Cardiac septum (tissue), 1 donor: ENCODE results near the gene EIPR1. TPM values are rescaled to one million over a fixed set of nuclear protein-coding genes. Genes with fewer than 3 reads are reported as not detected.
"Not testable (repeated sequence)": the region's sequence is repeated elsewhere in the genome, so short reads cannot be mapped to it uniquely, and the experiment has no call there.

ENCODE experiments used
- DNase-seq: peaks from one replicate; pipeline ENCODE4 v3.0.0-alpha.2; 2020; ENCODE audit warnings: low spot score
- intact Hi-C: fragments of 100-400 bp; cut with DNase I; formaldehyde crosslinking; loops from one replicate; pipeline ENCODE4 v1.14.0; 2022
- total RNA-seq: library from RNA; stranded (reverse); fragmentation: NEBNext Ultra II Directional; extraction: Animal tissue kit (Norgen Biotek cat#: 25700); gene quantifications from one replicate; pipeline ENCODE4 v1.2.1, GENCODE V29; 2021
- donor health status: DM: no; HTN: no; CAD: no.

The EIPR1 gene
- total RNA-seq, 1 donor from 2014 or later: 10.5 TPM

- intact Hi-C loops: no loop called here
- peak; percentile 56 for DNase-seq
Observed at GRCh38 chr2:3211256-3212060, 166.2 kb downstream of the EIPR1 start.

GRCh38 chr2:3210257-3210656 lies 167.4 kb downstream of the EIPR1 start:
- intact Hi-C loops: no loop called here
- peak; percentile 66 for DNase-seq

GRCh38 chr2:3209258-3209657 lies 168.4 kb downstream of the EIPR1 start:
- intact Hi-C loops: no loop called here
- peak; percentile 38 for DNase-seq

- intact Hi-C loops: no loop called here
- no peak for DNase-seq
Observed at GRCh38 chr2:3208591-3208990, 169.0 kb downstream of the EIPR1 start.

GRCh38 chr2:3208179-3208578 lies 169.4 kb downstream of the EIPR1 start:
- intact Hi-C loops: no loop called here

GRCh38 chr2:3207091-3207491 lies 170.5 kb downstream of the EIPR1 start:
- intact Hi-C loops: no loop called here

More at GRCh38 chr2:3208179-3208578, 169.4 kb downstream of the EIPR1 start:
- no peak for DNase-seq

GRCh38 chr2:3205845-3206244 lies 171.8 kb downstream of the EIPR1 start:
- intact Hi-C loops: no loop called here
- DNase-seq: no peak

More at GRCh38 chr2:3207091-3207491, 170.5 kb downstream of the EIPR1 start:
- DNase-seq: peak; percentile 68

- no peak for DNase-seq
- intact Hi-C loops: no loop called here
Observed at GRCh38 chr2:3204031-3204821, 173.4 kb downstream of the EIPR1 start.

- no peak for DNase-seq
- intact Hi-C loops: no loop called here
Observed at GRCh38 chr2:3203497-3204019, 174.1 kb downstream of the EIPR1 start.

- intact Hi-C loops: no loop called here
- DNase-seq: no peak
Observed at GRCh38 chr2:3202926-3203325, 174.7 kb downstream of the EIPR1 start.

- intact Hi-C loops: no loop called here
- DNase-seq: no peak
Observed at GRCh38 chr2:3201281-3201680, 176.3 kb downstream of the EIPR1 start.

GRCh38 chr2:3200420-3200939 lies 177.1 kb downstream of the EIPR1 start:
- no peak for DNase-seq
- intact Hi-C loops: no loop called here

GRCh38 chr2:3199627-3200345 lies 177.8 kb downstream of the EIPR1 start:
- no peak for DNase-seq
- intact Hi-C loops: no loop called here

GRCh38 chr2:3198671-3199192 lies 178.9 kb downstream of the EIPR1 start:
- intact Hi-C loops, DNase-seq: not testable (repeated sequence)

GRCh38 chr2:3198119-3198518 lies 179.5 kb downstream of the EIPR1 start:
- DNase-seq: no peak
- intact Hi-C loops: no loop called here

- intact Hi-C loops: no loop called here
- no peak for DNase-seq
Observed at GRCh38 chr2:3197308-3197707, 180.3 kb downstream of the EIPR1 start.

- intact Hi-C loops: no loop called here
- DNase-seq: no peak
Observed at GRCh38 chr2:3196716-3197115, 180.9 kb downstream of the EIPR1 start.

GRCh38 chr2:3195641-3196476 lies 181.8 kb downstream of the EIPR1 start:
- DNase-seq: no peak
- intact Hi-C loops: no loop called here

- no peak for DNase-seq
- intact Hi-C loops: no loop called here
Observed at GRCh38 chr2:3194828-3195227, 182.8 kb downstream of the EIPR1 start.
